IMR-90 (cell line): Measurements from ENCODE around the gene GRID1. TPM values are rescaled to one million over a fixed set of nuclear protein-coding genes. Genes with fewer than 3 reads are reported as not detected.

ENCODE experiments used
- ATAC-seq: fragments of 200-7000 bp; cut with Tn5 transposase; 2 replicates; pipeline ENCODE4 v1.9.1; 2020; ENCODE audit warnings: low read depth, mild to moderate bottlenecking, moderate library complexity
- BruUV-seq: library from RNA; stranded (reverse); fragments of 400-500 nt; replicated peaks from 2 replicates; lab custom pipeline; 2021; lab: Mats Ljungman, UMichigan
- CTCF ChIA-PET: fragments of 300-600 bp; formaldehyde crosslinking; extraction: SDS; loops from one replicate; lab custom pipeline; 2021; ENCODE audit warnings: antibody characterized with exemption; lab: Yijun Ruan, JAX
- POLR2A ChIA-PET: fragments of 300-600 bp; sonication (Branson Sonifier 250); formaldehyde crosslinking; loops from one replicate; lab custom pipeline; 2022; ENCODE audit warnings: antibody characterized with exemption; ENCODE audit not compliant: unreplicated experiment; lab: Charles Lee
- DNase-seq: peaks from one replicate; pipeline ENCODE4 v3.0.0; 2013
- H2AFZ ChIP-seq: replicated peaks from 2 replicates; pipeline ENCODE3; 2013; ENCODE audit warnings: low read length, mild to moderate bottlenecking; ENCODE audit not compliant: poor library complexity
- H2AK5ac ChIP-seq: 2 replicates; pipeline ENCODE4 v1.6.1; 2013; ENCODE audit warnings: low read depth, low read length, inconsistent platforms
- H2AK9ac ChIP-seq: replicated peaks from 2 replicates; pipeline ENCODE3; 2013; ENCODE audit warnings: mild to moderate bottlenecking, low read depth, low read length, moderate library complexity; ENCODE audit not compliant: poor library complexity
- H2BK120ac ChIP-seq: 2 replicates; pipeline ENCODE4 v1.6.1; 2013; ENCODE audit warnings: low read depth, low read length, inconsistent platforms
- H2BK15ac ChIP-seq: 3 replicates; pipeline ENCODE4 v1.6.1; 2013; ENCODE audit warnings: low read depth, low read length, inconsistent platforms
- H2BK20ac ChIP-seq: 2 replicates; pipeline ENCODE4 v1.6.1; 2013; ENCODE audit warnings: low read depth, mild to moderate bottlenecking, inconsistent platforms, low read length, moderate library complexity
- H2BK5ac ChIP-seq: 2 replicates; pipeline ENCODE4 v1.6.1; 2013; ENCODE audit warnings: mild to moderate bottlenecking, low read depth, low read length, inconsistent platforms; ENCODE audit not compliant: poor library complexity, severe bottlenecking
- H3K14ac ChIP-seq: replicated peaks from 2 replicates; pipeline ENCODE4 v1.6.1; 2013; ENCODE audit warnings: low read depth, low read length, inconsistent platforms
- H3K18ac ChIP-seq: 2 replicates; pipeline ENCODE4 v1.6.1; 2013; ENCODE audit warnings: low read depth, low read length, control low read depth
- H3K23ac ChIP-seq: 2 replicates; pipeline ENCODE4 v1.6.1; 2013; ENCODE audit warnings: low read depth, low read length, inconsistent platforms
- H3K27ac ChIP-seq: 2 replicates; pipeline ENCODE4 v1.5.1; 2013; ENCODE audit warnings: mild to moderate bottlenecking, control low read depth, low read length; ENCODE audit not compliant: insufficient read depth
- H3K27me3 ChIP-seq: 2 replicates; pipeline ENCODE4 v1.6.1; 2013; ENCODE audit warnings: low read length; ENCODE audit not compliant: control insufficient read depth, insufficient read depth
- H3K36me3 ChIP-seq: 2 replicates; pipeline ENCODE4 v1.6.1; 2013; ENCODE audit warnings: low read length, mixed read lengths; ENCODE audit not compliant: control insufficient read depth, insufficient read depth
- H3K4ac ChIP-seq: 2 replicates; pipeline ENCODE4 v1.6.1; 2013; ENCODE audit warnings: low read depth, low read length, inconsistent platforms
- H3K4me1 ChIP-seq: 2 replicates; pipeline ENCODE4 v1.6.1; 2013; ENCODE audit warnings: low read length, mixed read lengths; ENCODE audit not compliant: control insufficient read depth, insufficient read depth
- H3K4me2 ChIP-seq: 2 replicates; pipeline ENCODE4 v1.6.1; 2013; ENCODE audit warnings: low read depth, mild to moderate bottlenecking, control low read depth, low read length, moderate library complexity
- H3K4me3 ChIP-seq: 2 replicates; pipeline ENCODE4 v1.5.1; 2013; ENCODE audit warnings: low read depth, mild to moderate bottlenecking, control low read depth, low read length, moderate library complexity; ENCODE audit not compliant: insufficient read depth
- H3K56ac ChIP-seq: 2 replicates; pipeline ENCODE4 v1.6.1; 2013; ENCODE audit warnings: low read length, inconsistent platforms; ENCODE audit not compliant: insufficient read depth; ENCODE audit errors: extremely low read depth
- H3K79me1 ChIP-seq, 2 experiments: 2 replicates each; pipeline ENCODE4 v1.6.1; 2013; ENCODE audit warnings: low read length in 2 of 2, inconsistent platforms in 1 of 2, low read depth in 1 of 2
- H3K9ac ChIP-seq: 2 replicates; pipeline ENCODE4 v1.6.1; 2013; ENCODE audit warnings: low read depth, low read length, control low read depth
- H3K9me1 ChIP-seq: 2 replicates; pipeline ENCODE4 v1.6.1; 2013; ENCODE audit warnings: low read length, inconsistent platforms; ENCODE audit not compliant: insufficient read depth
- H3K9me3 ChIP-seq: 2 replicates; pipeline ENCODE4 v1.6.1; 2013; ENCODE audit warnings: low read length; ENCODE audit not compliant: control insufficient read depth, insufficient read depth
- H4K20me1 ChIP-seq: 2 replicates; pipeline ENCODE4 v1.6.1; 2013; ENCODE audit warnings: low read length, inconsistent platforms; ENCODE audit not compliant: insufficient read depth
- H4K5ac ChIP-seq: 2 replicates; pipeline ENCODE4 v1.6.1; 2013; ENCODE audit warnings: mild to moderate bottlenecking, low read depth, low read length, control low read depth
- H4K8ac ChIP-seq, 2 experiments: 2 replicates each; pipeline ENCODE4 v1.6.1; 2013; ENCODE audit warnings: low read depth in 2 of 2, low read length in 2 of 2, control low read depth in 1 of 2, inconsistent platforms in 1 of 2
- H4K91ac ChIP-seq: 2 replicates; pipeline ENCODE4 v1.6.1; 2013; ENCODE audit warnings: low read depth, low read length, inconsistent platforms; ENCODE audit not compliant: insufficient read depth
- WGBS, 2 experiments: methylation state at CpG; one replicate each; pipeline versions ENCODE4 v1.1.5 to v1.1.7; 2013; ENCODE audit warnings: missing lambda C conversion rate in 2 of 2; ENCODE audit not compliant: insufficient read length in 1 of 2; ENCODE audit errors: extremely low coverage in 2 of 2; 5-methylcytosine and 5-hydroxymethylcytosine counted together
- dilution Hi-C: fragments of 300-500 bp; cut with HindIII; formaldehyde crosslinking; loops from one replicate; pipeline ENCODE4 v1.14.3; 2018; ENCODE audit warnings: low sequenced_read_pairs; ENCODE audit not compliant: unreplicated experiment
- in situ Hi-C: fragments of 300-500 bp; cut with MboI; formaldehyde crosslinking; loops from 3 replicates; pipeline ENCODE4 v1.14.3; 2019; ENCODE audit warnings: low sequenced_read_pairs, inconsistent platforms, mixed read lengths
- intact Hi-C: fragments of 100-400 bp; cut with micrococcal nuclease; formaldehyde crosslinking; loops from 2 replicates; pipeline ENCODE4 v1.10.0; 2022
- polyA plus RNA-seq, 3 experiments: library from polyadenylated mRNA; depleted of rRNA; stranded (reverse); fragments of >200 nt; gene quantifications; 2 replicates each; pipeline ENCODE4 v1.2.3, GENCODE V29; 2012; ENCODE audit warnings: low replicate concordance in 1 of 3
- total RNA-seq: library from RNA; depleted of rRNA; stranded (reverse); fragments of >200 nt; gene quantifications from 2 replicates; pipeline ENCODE4 v1.2.3, GENCODE V29; 2012
- TF ChIP-seq, protein P1 (sequence below): fragments of 150-350 bp; IDR thresholded peaks from 2 replicates; pipeline ENCODE4 v1.6.1; 2016; ENCODE audit warnings: low read depth, mild to moderate bottlenecking, low read length, moderate library complexity, borderline replicate concordance

The GRID1 gene
- total and polyA plus RNA-seq, 2 of the 4 experiments (the other 2 are of a cell fraction), result not detected

DNA sequence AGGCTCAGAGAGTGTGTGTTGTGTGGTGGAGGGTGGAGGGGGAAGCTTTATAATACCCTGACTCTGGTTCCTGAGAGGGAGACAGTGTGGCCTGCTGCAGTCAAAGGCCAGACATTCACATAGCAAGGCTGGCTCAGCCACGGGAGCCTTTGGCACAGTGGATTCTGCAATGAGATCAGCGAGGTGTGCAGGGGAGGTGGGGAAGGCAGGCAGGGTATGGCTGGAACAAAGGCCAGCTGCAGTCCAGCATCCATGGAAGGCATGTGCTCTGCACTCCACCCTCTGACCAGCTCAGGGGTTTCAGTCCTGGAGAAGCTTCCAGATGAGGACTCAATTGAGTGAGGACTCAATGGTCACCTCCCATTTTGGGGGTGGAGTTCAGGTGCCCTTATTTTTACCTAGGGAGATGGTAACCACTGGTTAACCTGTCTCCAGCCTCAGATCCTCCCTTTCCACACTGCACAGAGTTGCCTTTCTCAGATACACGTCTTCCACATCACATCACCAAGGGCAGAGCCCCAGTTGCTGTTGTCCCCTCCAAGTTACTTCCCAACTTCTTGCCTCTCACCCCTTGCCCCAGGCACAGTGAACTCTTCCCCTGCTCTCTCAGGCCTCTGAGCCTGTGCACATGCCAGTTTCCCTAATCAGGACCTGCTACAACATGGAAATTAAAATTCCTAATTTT is 504.9 kb downstream of the GRID1 start:
- H2AK5ac ChIP-seq, result no peak overlapping the region
- BruUV-seq, result no TSS peak
- ChIA-PET POLR2A (no interaction called here), CTCF (no interaction called here)
- H3K23ac ChIP-seq, result no peak overlapping the region
- H2AK9ac ChIP-seq, result no peak overlapping the region
- H3K9me3 ChIP-seq, result peaks cover 43% of the 10 kb centered on the region
- no peak overlapping the region for H2BK120ac ChIP-seq
- H4K5ac ChIP-seq, result no peak overlapping the region
- intact Hi-C loops (no loop called here), in situ Hi-C loops (no loop called here), dilution Hi-C loops (no loop called here)
- H3K27me3 ChIP-seq, result no peaks in the 10 kb centered on the region
- no peak overlapping the region for H2BK20ac ChIP-seq
- no peak overlapping the region for H3K4me3 ChIP-seq
- no peak overlapping the region for H4K91ac ChIP-seq
- H4K20me1 ChIP-seq, result no peaks in the 10 kb centered on the region
- H3K56ac ChIP-seq, result no peak overlapping the region
- no peak overlapping the region for H4K8ac ChIP-seq
- no peaks in the 10 kb centered on the region for H3K79me1 ChIP-seq
- H2BK15ac ChIP-seq, result no peak overlapping the region
- H3K4me2 ChIP-seq, result no peak overlapping the region
- no peak overlapping the region for H3K9ac ChIP-seq
- H2BK5ac ChIP-seq, result no peak overlapping the region
- H3K18ac ChIP-seq, result no peak overlapping the region
- no peak overlapping the region for H3K4ac ChIP-seq
- no peak overlapping the region for H2AFZ ChIP-seq
- H3K36me3 ChIP-seq, result no peaks in the 10 kb centered on the region
- ATAC-seq (no peak), DNase-seq (no peak)
- 0% methylated on average over 1 of the region's 3 CpGs; no CpG with 5 or more reads in 1 of the 2 experiments for WGBS, 2 experiments
- no peak overlapping the region for H3K27ac ChIP-seq
- TF ChIP-seq, protein P1, sequence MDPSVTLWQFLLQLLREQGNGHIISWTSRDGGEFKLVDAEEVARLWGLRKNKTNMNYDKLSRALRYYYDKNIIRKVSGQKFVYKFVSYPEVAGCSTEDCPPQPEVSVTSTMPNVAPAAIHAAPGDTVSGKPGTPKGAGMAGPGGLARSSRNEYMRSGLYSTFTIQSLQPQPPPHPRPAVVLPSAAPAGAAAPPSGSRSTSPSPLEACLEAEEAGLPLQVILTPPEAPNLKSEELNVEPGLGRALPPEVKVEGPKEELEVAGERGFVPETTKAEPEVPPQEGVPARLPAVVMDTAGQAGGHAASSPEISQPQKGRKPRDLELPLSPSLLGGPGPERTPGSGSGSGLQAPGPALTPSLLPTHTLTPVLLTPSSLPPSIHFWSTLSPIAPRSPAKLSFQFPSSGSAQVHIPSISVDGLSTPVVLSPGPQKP, result no peak
- H3K4me1 ChIP-seq, result no peaks in the 10 kb centered on the region
- H3K14ac ChIP-seq, result no peak overlapping the region
- no peaks in the 10 kb centered on the region for H3K9me1 ChIP-seq
